Measurements from ENCODE around the gene GSE1. TPM values are rescaled to one million over a fixed set of nuclear protein-coding genes. Genes with fewer than 3 reads are reported as not detected.

GSE1 gene
- total RNA-seq, 1 experiment from 2014 or later, result 124 TPM

DNA sequence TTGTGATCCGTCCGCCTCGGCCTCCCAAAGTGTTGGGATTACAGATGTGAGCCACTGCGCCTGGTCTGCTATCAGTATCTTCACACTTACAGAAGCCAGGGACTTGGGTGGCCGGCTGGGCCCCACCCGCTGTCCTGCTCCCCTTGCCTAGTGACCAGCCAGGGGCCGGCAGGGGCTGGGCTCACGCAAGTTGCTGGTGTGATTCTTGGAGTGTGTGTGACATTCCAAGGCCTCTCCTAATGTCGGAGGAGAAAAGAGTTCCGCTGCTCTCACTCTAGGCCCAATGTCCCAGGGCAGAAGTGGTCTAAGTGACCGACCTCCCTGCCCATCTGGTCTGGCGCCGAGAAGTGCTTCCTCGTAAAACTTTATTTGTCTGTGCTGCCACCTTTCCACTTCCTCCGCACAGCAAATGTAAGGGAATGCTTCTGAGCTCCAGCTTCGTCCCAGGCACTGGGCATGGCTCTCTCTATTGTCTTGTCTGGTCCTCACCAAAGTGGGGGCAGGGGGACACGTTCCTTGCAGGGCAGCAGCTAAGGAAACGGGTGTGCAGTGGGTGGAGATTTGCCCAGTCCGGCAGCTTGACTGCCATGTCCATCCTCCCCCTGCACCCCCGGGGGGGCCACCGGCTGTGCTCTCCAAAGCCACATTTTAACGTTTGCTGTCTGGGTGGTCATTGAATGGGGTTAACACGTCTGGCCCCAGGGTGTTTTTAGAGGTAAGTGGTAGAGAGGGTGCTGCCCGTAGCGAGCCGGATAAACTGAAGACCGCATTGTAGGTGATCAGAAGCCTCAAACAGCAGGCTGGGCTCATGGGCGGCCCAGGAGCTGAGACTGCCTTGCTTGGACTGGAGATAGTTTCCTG lies 7.8 kb upstream of the GSE1 start:
- Mint-ChIP-seq H3K27me3 (ENCODE audit: low read depth) (peaks cover 17% of the 10 kb centered on the region), H3K36me3 (no peaks in the 10 kb centered on the region), H3K27ac (peak overlapping the region; percentile 75), H3K4me1 (peaks cover 81% of the 10 kb centered on the region), H3K9me3 (no peaks in the 10 kb centered on the region), H3K4me3 (no peak overlapping the region)
- DNase-seq (ENCODE audit: low spot score) (no peak), ATAC-seq (no peak)
- ChIA-PET CTCF (interaction anchor here (0.7 to 3.7 kb wide), 11 partner anchors 11 to 189 kb away, joined by 3 to 49 read pairs (median 5); no protein-coding TSS in a partner anchor), POLR2A (interaction anchor here (1.8 kb wide), 1 partner anchor 10 kb away, joined by 4 read pairs; no protein-coding TSS in a partner anchor)
- TF ChIP-seq TEAD1 (CRISPR knock-in tag; IDR thresholded peaks at IDR 0.05) (no peak), ZBTB21 (CRISPR knock-in tag; IDR thresholded peaks at IDR 0.05; ENCODE audit: borderline replicate concordance) (no peak), ATF1 (CRISPR knock-in tag; IDR thresholded peaks at IDR 0.05) (no peak), FOXK1 (CRISPR knock-in tag; IDR thresholded peaks at IDR 0.05) (no peak), PRRX2 (CRISPR knock-in tag; IDR thresholded peaks at IDR 0.05) (no peak), ZNF263 (CRISPR knock-in tag; IDR thresholded peaks at IDR 0.05; ENCODE audit: low read depth) (no peak), NFATC4 (CRISPR knock-in tag; IDR thresholded peaks at IDR 0.05) (no peak)
- TF ChIP-seq, protein P1, sequence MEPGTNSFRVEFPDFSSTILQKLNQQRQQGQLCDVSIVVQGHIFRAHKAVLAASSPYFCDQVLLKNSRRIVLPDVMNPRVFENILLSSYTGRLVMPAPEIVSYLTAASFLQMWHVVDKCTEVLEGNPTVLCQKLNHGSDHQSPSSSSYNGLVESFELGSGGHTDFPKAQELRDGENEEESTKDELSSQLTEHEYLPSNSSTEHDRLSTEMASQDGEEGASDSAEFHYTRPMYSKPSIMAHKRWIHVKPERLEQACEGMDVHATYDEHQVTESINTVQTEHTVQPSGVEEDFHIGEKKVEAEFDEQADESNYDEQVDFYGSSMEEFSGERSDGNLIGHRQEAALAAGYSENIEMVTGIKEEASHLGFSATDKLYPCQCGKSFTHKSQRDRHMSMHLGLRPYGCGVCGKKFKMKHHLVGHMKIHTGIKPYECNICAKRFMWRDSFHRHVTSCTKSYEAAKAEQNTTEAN (CRISPR knock-in tag; IDR thresholded peaks at IDR 0.05), result no peak
- TF ChIP-seq, protein P2, sequence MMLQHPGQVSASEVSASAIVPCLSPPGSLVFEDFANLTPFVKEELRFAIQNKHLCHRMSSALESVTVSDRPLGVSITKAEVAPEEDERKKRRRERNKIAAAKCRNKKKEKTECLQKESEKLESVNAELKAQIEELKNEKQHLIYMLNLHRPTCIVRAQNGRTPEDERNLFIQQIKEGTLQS (CRISPR knock-in tag; conservative IDR thresholded peaks at IDR 0.05), result no peak
- TF ChIP-seq, protein P3, sequence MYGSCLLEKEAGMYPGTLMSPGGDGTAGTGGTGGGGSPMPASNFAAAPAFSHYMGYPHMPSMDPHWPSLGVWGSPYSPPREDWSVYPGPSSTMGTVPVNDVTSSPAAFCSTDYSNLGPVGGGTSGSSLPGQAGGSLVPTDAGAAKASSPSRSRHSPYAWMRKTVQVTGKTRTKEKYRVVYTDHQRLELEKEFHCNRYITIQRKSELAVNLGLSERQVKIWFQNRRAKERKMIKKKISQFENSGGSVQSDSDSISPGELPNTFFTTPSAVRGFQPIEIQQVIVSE (CRISPR knock-in tag; IDR thresholded peaks at IDR 0.05; ENCODE audit: borderline replicate concordance), result no peak
- TF ChIP-seq, protein P4, sequence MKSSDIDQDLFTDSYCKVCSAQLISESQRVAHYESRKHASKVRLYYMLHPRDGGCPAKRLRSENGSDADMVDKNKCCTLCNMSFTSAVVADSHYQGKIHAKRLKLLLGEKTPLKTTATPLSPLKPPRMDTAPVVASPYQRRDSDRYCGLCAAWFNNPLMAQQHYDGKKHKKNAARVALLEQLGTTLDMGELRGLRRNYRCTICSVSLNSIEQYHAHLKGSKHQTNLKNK (CRISPR knock-in tag; IDR thresholded peaks at IDR 0.05), result no peak

DNA sequence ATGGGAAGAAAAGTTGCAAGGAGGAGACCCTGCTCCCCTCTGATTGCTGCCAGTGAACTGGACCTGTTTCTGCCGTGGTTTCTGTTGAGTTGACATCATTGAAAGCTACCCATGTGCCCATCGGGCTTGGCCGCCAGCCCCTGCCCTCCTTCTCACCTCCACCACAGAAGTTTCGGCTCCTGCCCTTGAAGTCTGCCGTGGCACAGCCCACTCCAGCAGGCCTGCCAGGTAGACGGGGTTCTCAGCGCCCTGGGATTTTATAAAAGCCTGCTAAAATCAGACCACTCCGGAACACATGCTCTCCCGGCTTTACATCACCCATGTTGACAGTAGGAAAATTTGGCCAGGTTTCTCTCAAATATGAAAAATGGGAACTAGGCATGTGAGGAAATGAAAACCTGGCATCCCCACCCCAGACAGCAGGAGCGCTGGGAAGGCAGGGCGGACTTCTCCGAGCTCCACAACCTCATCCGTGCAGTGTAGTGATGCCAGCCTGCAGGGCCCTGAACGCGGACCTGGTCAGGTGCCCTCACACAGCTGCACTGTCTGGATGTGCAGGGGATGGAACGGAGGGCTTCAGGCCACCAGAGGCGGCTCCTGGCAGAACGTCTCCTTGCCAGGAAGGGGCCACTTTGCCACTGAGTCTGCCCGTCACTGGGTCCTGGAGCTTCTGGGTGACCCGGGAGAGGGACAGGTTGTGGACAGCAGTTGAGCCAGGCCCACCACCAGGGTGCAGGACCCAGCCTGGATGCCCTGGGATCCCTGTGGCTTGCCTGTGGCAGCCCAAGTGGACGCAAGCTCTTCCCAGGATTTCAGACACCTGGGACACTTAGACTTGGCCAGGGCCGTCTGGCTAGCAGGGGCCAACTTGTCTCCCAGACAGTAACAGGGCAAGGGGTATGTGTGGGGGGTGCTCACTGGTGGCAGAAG lies 6.9 kb upstream of the GSE1 start:
- ChIA-PET CTCF (interaction anchor here (0.6 to 3.7 kb wide), 30 partner anchors 10 to 491 kb away, joined by 3 to 49 read pairs (median 6); no protein-coding TSS in a partner anchor), POLR2A (interaction anchor here (0.6 to 1.8 kb wide), 4 partner anchors 9 to 55 kb away, joined by 4 to 6 read pairs (median 4); no protein-coding TSS in a partner anchor)
- ATAC-seq (no peak), DNase-seq (ENCODE audit: low spot score) (no peak)
- Mint-ChIP-seq H3K36me3 (no peaks in the 10 kb centered on the region), H3K27ac (peak overlapping the region; percentile 75; the same call in 1 of the 2 replicates), H3K4me3 (peak overlapping the region; percentile 34; the same call in 1 of the 2 replicates), H3K9me3 (no peaks in the 10 kb centered on the region), H3K27me3 (ENCODE audit: low read depth) (peaks cover 17% of the 10 kb centered on the region), H3K4me1 (peaks cover 75% of the 10 kb centered on the region)
- TF ChIP-seq EMX1 (CRISPR knock-in tag; IDR thresholded peaks at IDR 0.05) (no peak), NFATC4 (CRISPR knock-in tag; IDR thresholded peaks at IDR 0.05) (no peak), GABPB1 (CRISPR knock-in tag; IDR thresholded peaks at IDR 0.05) (no peak), CBFB (CRISPR knock-in tag; IDR thresholded peaks at IDR 0.05; ENCODE audit: low read depth) (no peak), KAT7 (CRISPR knock-in tag; IDR thresholded peaks at IDR 0.05; ENCODE audit: borderline replicate concordance) (no peak), TCF7 (CRISPR knock-in tag; IDR thresholded peaks at IDR 0.05; ENCODE audit: low read depth) (no peak)
- TF ChIP-seq, protein P5, sequence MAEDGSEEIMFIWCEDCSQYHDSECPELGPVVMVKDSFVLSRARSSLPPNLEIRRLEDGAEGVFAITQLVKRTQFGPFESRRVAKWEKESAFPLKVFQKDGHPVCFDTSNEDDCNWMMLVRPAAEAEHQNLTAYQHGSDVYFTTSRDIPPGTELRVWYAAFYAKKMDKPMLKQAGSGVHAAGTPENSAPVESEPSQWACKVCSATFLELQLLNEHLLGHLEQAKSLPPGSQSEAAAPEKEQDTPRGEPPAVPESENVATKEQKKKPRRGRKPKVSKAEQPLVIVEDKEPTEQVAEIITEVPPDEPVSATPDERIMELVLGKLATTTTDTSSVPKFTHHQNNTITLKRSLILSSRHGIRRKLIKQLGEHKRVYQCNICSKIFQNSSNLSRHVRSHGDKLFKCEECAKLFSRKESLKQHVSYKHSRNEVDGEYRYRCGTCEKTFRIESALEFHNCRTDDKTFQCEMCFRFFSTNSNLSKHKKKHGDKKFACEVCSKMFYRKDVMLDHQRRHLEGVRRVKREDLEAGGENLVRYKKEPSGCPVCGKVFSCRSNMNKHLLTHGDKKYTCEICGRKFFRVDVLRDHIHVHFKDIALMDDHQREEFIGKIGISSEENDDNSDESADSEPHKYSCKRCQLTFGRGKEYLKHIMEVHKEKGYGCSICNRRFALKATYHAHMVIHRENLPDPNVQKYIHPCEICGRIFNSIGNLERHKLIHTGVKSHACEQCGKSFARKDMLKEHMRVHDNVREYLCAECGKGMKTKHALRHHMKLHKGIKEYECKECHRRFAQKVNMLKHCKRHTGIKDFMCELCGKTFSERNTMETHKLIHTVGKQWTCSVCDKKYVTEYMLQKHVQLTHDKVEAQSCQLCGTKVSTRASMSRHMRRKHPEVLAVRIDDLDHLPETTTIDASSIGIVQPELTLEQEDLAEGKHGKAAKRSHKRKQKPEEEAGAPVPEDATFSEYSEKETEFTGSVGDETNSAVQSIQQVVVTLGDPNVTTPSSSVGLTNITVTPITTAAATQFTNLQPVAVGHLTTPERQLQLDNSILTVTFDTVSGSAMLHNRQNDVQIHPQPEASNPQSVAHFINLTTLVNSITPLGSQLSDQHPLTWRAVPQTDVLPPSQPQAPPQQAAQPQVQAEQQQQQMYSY (CRISPR knock-in tag; IDR thresholded peaks at IDR 0.05), result no peak
- TF ChIP-seq, protein P6, sequence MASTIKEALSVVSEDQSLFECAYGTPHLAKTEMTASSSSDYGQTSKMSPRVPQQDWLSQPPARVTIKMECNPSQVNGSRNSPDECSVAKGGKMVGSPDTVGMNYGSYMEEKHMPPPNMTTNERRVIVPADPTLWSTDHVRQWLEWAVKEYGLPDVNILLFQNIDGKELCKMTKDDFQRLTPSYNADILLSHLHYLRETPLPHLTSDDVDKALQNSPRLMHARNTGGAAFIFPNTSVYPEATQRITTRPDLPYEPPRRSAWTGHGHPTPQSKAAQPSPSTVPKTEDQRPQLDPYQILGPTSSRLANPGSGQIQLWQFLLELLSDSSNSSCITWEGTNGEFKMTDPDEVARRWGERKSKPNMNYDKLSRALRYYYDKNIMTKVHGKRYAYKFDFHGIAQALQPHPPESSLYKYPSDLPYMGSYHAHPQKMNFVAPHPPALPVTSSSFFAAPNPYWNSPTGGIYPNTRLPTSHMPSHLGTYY (CRISPR knock-in tag; IDR thresholded peaks at IDR 0.05), result no peak
